GM12878 (cell line): Measurements from ENCODE around the gene SLC6A16. TPM values are rescaled to one million over a fixed set of nuclear protein-coding genes. Genes with fewer than 3 reads are reported as not detected.
A peak's percentile ranks its signal among the peaks of the same experiment; 100 is the strongest.

Source experiments
- CBFB ChIP-seq: IDR thresholded peaks from 2 replicates; pipeline ENCODE4 v1.6.1; 2016; ENCODE audit warnings: antibody characterized with exemption, low read depth
- CREM ChIP-seq: IDR thresholded peaks from 2 replicates; pipeline ENCODE4 v1.6.1; 2014; ENCODE audit warnings: antibody characterized with exemption, low read depth
- IRF4 ChIP-seq: IDR thresholded peaks from 2 replicates; pipeline ENCODE4 v1.6.1; 2011; ENCODE audit warnings: low read depth, low read length
- JUND ChIP-seq: IDR thresholded peaks from 2 replicates; pipeline ENCODE4 v1.6.1; 2012; ENCODE audit warnings: low read depth, mild to moderate bottlenecking, low read length, improper control_type of control experiment, moderate library complexity
- MTA3 ChIP-seq: IDR thresholded peaks from 2 replicates; pipeline ENCODE4 v1.6.1; 2012; ENCODE audit warnings: low read length, inconsistent platforms, borderline replicate concordance
- POU2F2 ChIP-seq: IDR thresholded peaks from 3 replicates; pipeline ENCODE4 v1.6.1; 2011; ENCODE audit warnings: low read depth, mild to moderate bottlenecking, low read length, borderline replicate concordance
- RAD51 ChIP-seq: fragments of 450-650 bp; IDR thresholded peaks from 2 replicates; pipeline ENCODE4 v1.6.1; 2016; ENCODE audit warnings: moderate library complexity, mild to moderate bottlenecking, inconsistent platforms
- RBBP5 ChIP-seq: fragments of 200-600 bp; sonication (generic); conservative IDR thresholded peaks from 2 replicates; pipeline ENCODE4 v1.6.1; 2016
- RCOR1 ChIP-seq: conservative IDR thresholded peaks from 2 replicates; pipeline ENCODE4 v1.6.1; 2012; ENCODE audit warnings: low read depth, low read length, improper control_type of control experiment
- RUNX3 ChIP-seq: IDR thresholded peaks from 2 replicates; pipeline ENCODE4 v1.6.1; 2012; ENCODE audit warnings: low read length, inconsistent platforms
- SMARCA5 ChIP-seq: fragments of 450-650 bp; IDR thresholded peaks from 2 replicates; pipeline ENCODE4 v1.6.1; 2017; ENCODE audit warnings: mild to moderate bottlenecking
- SUPT20H ChIP-seq: IDR thresholded peaks from 2 replicates; pipeline ENCODE4 v1.6.1; 2011; ENCODE audit warnings: low read depth, mild to moderate bottlenecking, low read length, moderate library complexity, borderline replicate concordance; ENCODE audit not compliant: control insufficient read depth
- ZNF274 ChIP-seq: IDR thresholded peaks from one replicate; pipeline ENCODE4 v1.8.0; 2011; ENCODE audit not compliant: insufficient read length, insufficient read depth
- polyA plus RNA-seq, 11 experiments: library from polyadenylated mRNA; depleted of rRNA in 4 of 11; unstranded in 6 of 11; stranded (reverse) in 5 of 11; fragments of >200 nt; fragmentation: Nextera tagmentation in 4 of 11; fragmentation: Illumina TruSeq in 1 of 11; extraction: Ambion mirVana in 4 of 11; extraction: Trizol in 1 of 11; gene quantifications; 1 replicate in 1 of 11; 2 replicates in 10 of 11; pipeline versions ENCODE4 v1.2.1 to v1.2.3, GENCODE V29; 2011 to 2016; ENCODE audit warnings: inconsistent platforms in 2 of 11, missing spikeins in 2 of 11, low read depth in 1 of 11
- total RNA-seq, 4 experiments: library from RNA; depleted of rRNA in 3 of 4; stranded (reverse); fragments of >200 nt in 3 of 4; fragmentation: Illumina TruSeq in 1 of 4; extraction: Trizol in 1 of 4; gene quantifications; 2 replicates each; pipeline versions ENCODE4 v1.2.1 to v1.2.3, GENCODE V29; 2013 to 2021
- TF ChIP-seq, protein P1 (sequence below): IDR thresholded peaks from 2 replicates; pipeline ENCODE4 v1.6.1; 2012; ENCODE audit warnings: mild to moderate bottlenecking, low read depth, low read length
- TF ChIP-seq, protein P2 (sequence below): fragments of 450-650 bp; IDR thresholded peaks from 2 replicates; pipeline ENCODE4 v1.6.1; 2018; ENCODE audit warnings: borderline replicate concordance, mild to moderate bottlenecking; ENCODE audit not compliant: partially characterized antibody
- TF ChIP-seq, protein P3 (sequence below): IDR thresholded peaks from 2 replicates; pipeline ENCODE4 v1.6.1; 2012; ENCODE audit warnings: improper control_type of control experiment, low read depth, low read length; ENCODE audit not compliant: insufficient replicate concordance

Gene SLC6A16
- total and polyA plus RNA-seq, 10 of the 15 experiments (the other 5 are each of a cell fraction or from before 2014, with no cell fraction given) = 0.23 to 3.2 (median 0.54) TPM

DNA sequence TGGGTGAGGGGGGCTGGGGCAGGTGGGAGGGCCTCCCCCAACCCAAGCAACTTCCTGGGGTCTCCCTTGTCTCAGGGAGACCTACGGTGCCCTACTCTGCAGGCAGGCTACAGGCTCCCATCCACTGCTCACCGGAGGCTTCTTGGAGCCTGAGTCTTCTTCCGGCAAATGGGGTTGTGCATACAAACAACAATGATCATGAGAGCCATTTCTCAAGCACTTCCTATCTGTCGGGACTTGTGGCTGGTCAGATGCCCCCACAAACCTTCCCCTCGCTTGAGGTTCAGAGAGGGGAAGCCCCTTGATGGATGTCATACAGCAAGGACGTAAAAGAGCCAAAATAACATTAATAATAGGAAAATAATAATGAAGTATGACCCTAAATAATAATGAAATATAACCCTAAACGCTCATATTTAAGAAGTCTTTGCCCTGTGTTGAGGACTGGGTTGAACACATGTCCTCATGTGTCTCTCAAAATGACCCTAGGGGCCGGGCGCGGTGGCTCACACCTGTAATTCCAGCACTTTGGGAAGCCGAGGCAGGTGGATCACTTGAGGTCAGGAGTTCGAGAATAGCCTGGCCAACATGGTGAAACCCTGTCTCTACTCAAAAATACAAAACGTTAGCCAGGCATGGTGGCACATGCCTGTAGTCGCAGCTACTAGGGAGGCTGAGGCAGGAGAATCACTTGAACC lies 10.9 kb upstream of the SLC6A16 start (continued):
- no peak for TF ChIP-seq SUPT20H
- 0 out of 2 replicates have a peak, but pooled peaks have one; percentile 14 for TF ChIP-seq RUNX3
- no peak for TF ChIP-seq RCOR1
- TF ChIP-seq CBFB = no peak
- no peak for TF ChIP-seq MTA3
- TF ChIP-seq SMARCA5 = no peak
- TF ChIP-seq, protein P1, sequence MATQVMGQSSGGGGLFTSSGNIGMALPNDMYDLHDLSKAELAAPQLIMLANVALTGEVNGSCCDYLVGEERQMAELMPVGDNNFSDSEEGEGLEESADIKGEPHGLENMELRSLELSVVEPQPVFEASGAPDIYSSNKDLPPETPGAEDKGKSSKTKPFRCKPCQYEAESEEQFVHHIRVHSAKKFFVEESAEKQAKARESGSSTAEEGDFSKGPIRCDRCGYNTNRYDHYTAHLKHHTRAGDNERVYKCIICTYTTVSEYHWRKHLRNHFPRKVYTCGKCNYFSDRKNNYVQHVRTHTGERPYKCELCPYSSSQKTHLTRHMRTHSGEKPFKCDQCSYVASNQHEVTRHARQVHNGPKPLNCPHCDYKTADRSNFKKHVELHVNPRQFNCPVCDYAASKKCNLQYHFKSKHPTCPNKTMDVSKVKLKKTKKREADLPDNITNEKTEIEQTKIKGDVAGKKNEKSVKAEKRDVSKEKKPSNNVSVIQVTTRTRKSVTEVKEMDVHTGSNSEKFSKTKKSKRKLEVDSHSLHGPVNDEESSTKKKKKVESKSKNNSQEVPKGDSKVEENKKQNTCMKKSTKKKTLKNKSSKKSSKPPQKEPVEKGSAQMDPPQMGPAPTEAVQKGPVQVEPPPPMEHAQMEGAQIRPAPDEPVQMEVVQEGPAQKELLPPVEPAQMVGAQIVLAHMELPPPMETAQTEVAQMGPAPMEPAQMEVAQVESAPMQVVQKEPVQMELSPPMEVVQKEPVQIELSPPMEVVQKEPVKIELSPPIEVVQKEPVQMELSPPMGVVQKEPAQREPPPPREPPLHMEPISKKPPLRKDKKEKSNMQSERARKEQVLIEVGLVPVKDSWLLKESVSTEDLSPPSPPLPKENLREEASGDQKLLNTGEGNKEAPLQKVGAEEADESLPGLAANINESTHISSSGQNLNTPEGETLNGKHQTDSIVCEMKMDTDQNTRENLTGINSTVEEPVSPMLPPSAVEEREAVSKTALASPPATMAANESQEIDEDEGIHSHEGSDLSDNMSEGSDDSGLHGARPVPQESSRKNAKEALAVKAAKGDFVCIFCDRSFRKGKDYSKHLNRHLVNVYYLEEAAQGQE = no peak
- no peak for TF ChIP-seq RBBP5
- TF ChIP-seq, protein P2, sequence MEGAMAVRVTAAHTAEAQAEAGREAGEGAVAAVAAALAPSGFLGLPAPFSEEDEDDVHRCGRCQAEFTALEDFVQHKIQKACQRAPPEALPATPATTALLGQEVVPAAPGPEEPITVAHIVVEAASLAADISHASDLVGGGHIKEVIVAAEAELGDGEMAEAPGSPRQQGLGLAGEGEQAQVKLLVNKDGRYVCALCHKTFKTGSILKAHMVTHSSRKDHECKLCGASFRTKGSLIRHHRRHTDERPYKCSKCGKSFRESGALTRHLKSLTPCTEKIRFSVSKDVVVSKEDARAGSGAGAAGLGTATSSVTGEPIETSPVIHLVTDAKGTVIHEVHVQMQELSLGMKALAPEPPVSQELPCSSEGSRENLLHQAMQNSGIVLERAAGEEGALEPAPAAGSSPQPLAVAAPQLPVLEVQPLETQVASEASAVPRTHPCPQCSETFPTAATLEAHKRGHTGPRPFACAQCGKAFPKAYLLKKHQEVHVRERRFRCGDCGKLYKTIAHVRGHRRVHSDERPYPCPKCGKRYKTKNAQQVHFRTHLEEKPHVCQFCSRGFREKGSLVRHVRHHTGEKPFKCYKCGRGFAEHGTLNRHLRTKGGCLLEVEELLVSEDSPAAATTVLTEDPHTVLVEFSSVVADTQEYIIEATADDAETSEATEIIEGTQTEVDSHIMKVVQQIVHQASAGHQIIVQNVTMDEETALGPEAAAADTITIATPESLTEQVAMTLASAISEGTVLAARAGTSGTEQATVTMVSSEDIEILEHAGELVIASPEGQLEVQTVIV = no peak
- TF ChIP-seq ZNF274 = no peak
- peak; percentile 37; the same call in 1 of the 2 replicates for TF ChIP-seq RAD51
- no peak for TF ChIP-seq JUND
- TF ChIP-seq POU2F2 = no peak
- no peak for TF ChIP-seq IRF4
- TF ChIP-seq, protein P3, sequence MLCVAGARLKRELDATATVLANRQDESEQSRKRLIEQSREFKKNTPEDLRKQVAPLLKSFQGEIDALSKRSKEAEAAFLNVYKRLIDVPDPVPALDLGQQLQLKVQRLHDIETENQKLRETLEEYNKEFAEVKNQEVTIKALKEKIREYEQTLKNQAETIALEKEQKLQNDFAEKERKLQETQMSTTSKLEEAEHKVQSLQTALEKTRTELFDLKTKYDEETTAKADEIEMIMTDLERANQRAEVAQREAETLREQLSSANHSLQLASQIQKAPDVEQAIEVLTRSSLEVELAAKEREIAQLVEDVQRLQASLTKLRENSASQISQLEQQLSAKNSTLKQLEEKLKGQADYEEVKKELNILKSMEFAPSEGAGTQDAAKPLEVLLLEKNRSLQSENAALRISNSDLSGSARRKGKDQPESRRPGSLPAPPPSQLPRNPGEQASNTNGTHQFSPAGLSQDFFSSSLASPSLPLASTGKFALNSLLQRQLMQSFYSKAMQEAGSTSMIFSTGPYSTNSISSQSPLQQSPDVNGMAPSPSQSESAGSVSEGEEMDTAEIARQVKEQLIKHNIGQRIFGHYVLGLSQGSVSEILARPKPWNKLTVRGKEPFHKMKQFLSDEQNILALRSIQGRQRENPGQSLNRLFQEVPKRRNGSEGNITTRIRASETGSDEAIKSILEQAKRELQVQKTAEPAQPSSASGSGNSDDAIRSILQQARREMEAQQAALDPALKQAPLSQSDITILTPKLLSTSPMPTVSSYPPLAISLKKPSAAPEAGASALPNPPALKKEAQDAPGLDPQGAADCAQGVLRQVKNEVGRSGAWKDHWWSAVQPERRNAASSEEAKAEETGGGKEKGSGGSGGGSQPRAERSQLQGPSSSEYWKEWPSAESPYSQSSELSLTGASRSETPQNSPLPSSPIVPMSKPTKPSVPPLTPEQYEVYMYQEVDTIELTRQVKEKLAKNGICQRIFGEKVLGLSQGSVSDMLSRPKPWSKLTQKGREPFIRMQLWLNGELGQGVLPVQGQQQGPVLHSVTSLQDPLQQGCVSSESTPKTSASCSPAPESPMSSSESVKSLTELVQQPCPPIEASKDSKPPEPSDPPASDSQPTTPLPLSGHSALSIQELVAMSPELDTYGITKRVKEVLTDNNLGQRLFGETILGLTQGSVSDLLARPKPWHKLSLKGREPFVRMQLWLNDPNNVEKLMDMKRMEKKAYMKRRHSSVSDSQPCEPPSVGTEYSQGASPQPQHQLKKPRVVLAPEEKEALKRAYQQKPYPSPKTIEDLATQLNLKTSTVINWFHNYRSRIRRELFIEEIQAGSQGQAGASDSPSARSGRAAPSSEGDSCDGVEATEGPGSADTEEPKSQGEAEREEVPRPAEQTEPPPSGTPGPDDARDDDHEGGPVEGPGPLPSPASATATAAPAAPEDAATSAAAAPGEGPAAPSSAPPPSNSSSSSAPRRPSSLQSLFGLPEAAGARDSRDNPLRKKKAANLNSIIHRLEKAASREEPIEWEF = no peak
- no peak for TF ChIP-seq CREM
